GM21825 (cell line): ENCODE measurements around the gene EIF3B.
A peak's percentile ranks its signal among the peaks of the same experiment; 100 is the strongest.
"Not testable (repeated sequence)": the region's sequence is repeated elsewhere in the genome, so short reads cannot be mapped to it uniquely, and the experiment has no call there.

ENCODE experiments used
- ATAC-seq: cut with Tn5 transposase; IDR thresholded peaks from one replicate; pipeline ENCODE4 v1.9.1; 2021; ENCODE audit warnings: mild to moderate bottlenecking, moderate library complexity; ENCODE audit not compliant: unreplicated experiment

The EIF3B gene

GRCh38 chr7:2347351-2348063 lies 7.1 kb upstream of the EIF3B start:
- ATAC-seq = not testable (repeated sequence)

- ATAC-seq = no peak
Measured at GRCh38 chr7:2350055-2350454, 4.6 kb upstream of the EIF3B start.

GRCh38 chr7:2350861-2351260 lies 3.8 kb upstream of the EIF3B start:
- no peak for ATAC-seq

- ATAC-seq = peak; percentile 0
Measured at GRCh38 chr7:2353113-2353935, 1.3 kb upstream of the EIF3B start.

GRCh38 chr7:2353936-2354185 lies 766 bp upstream of the EIF3B start:
- peak; percentile 49 for ATAC-seq

GRCh38 chr7:2354939-2355704 lies 495 bp downstream of the EIF3B start:
- ATAC-seq = no peak

- ATAC-seq = no peak
Measured at GRCh38 chr7:2355705-2356008, 1.0 kb downstream of the EIF3B start.

GRCh38 chr7:2357165-2357564 lies 2.5 kb downstream of the EIF3B start:
- ATAC-seq = no peak

GRCh38 chr7:2357571-2357970 lies 2.9 kb downstream of the EIF3B start:
- ATAC-seq = no peak

- no peak for ATAC-seq
Measured at GRCh38 chr7:2358968-2359527, 4.4 kb downstream of the EIF3B start.

GRCh38 chr7:2359610-2360009 lies 5.0 kb downstream of the EIF3B start:
- ATAC-seq = no peak

- ATAC-seq = no peak
Measured at GRCh38 chr7:2360796-2361195, 6.2 kb downstream of the EIF3B start.

- ATAC-seq = no peak
Measured at GRCh38 chr7:2362385-2363088, 7.9 kb downstream of the EIF3B start.

GRCh38 chr7:2369139-2369538 lies 14.5 kb downstream of the EIF3B start:
- ATAC-seq = no peak

GRCh38 chr7:2371329-2371728 lies 16.7 kb downstream of the EIF3B start:
- ATAC-seq = no peak

- no peak for ATAC-seq
Measured at GRCh38 chr7:2372724-2373123, 18.1 kb downstream of the EIF3B start.

GRCh38 chr7:2373124-2373556 lies 18.5 kb downstream of the EIF3B start:
- ATAC-seq = no peak

GRCh38 chr7:2373646-2374045 lies 19.0 kb downstream of the EIF3B start:
- ATAC-seq = no peak

- no peak for ATAC-seq
Measured at GRCh38 chr7:2374401-2374800, 19.8 kb downstream of the EIF3B start.

- ATAC-seq = no peak
Measured at GRCh38 chr7:2374830-2375728, 20.5 kb downstream of the EIF3B start.
